SK-N-SH treated with all-trans-retinoic acid at 6 μM for 48 hours (cell line): Measurements from ENCODE around the gene PAX5.
"Not testable (repeated sequence)": the region's sequence is repeated elsewhere in the genome, so short reads cannot be mapped to it uniquely, and the experiment has no call there.

ENCODE experiments used
- ATAC-seq: fragments of 200-7000 bp; cut with Tn5 transposase; 3 replicates; pipeline ENCODE4 v1.9.1; 2020; ENCODE audit warnings: mild to moderate bottlenecking, moderate library complexity
- ARNTL ChIP-seq: fragments of 450-650 bp; formaldehyde crosslinking; IDR thresholded peaks from 2 replicates; pipeline ENCODE4 v1.5.0; 2020; ENCODE audit warnings: low read depth, mild to moderate bottlenecking, moderate library complexity, borderline replicate concordance
- BACH2 ChIP-seq: fragments of 250-450 bp; sonication (Bioruptor Pico); IDR thresholded peaks from 2 replicates; pipeline ENCODE4 v1.9.0; 2021; ENCODE audit warnings: mild to moderate bottlenecking, borderline replicate concordance
- CREB5 ChIP-seq: fragments of 250-450 bp; sonication (Bioruptor Pico); IDR thresholded peaks from 2 replicates; pipeline ENCODE4 v1.5.1; 2020; ENCODE audit warnings: low read depth, mild to moderate bottlenecking, moderate library complexity
- ESRRG ChIP-seq: fragments of 250-450 bp; sonication (Bioruptor Pico); IDR thresholded peaks from 2 replicates; pipeline ENCODE4 v1.6.1; 2021; ENCODE audit warnings: mild to moderate bottlenecking
- GLIS3 ChIP-seq: fragments of 250-450 bp; sonication (Bioruptor Pico); IDR thresholded peaks from 2 replicates; pipeline ENCODE4 v1.5.0; 2020; ENCODE audit warnings: mild to moderate bottlenecking, moderate library complexity
- ISL1 ChIP-seq: fragments of 250-450 bp; sonication (Bioruptor Pico); IDR thresholded peaks from 2 replicates; pipeline ENCODE4 v2.1.2; 2022; ENCODE audit warnings: mild to moderate bottlenecking, moderate library complexity
- OSR1 ChIP-seq: fragments of 250-450 bp; sonication (Bioruptor Pico); IDR thresholded peaks from 2 replicates; pipeline ENCODE4 v1.8.0; 2022; ENCODE audit warnings: moderate library complexity, mild to moderate bottlenecking, inconsistent platforms
- PATZ1 ChIP-seq: fragments of 250-450 bp; sonication (Bioruptor Pico); IDR thresholded peaks from 2 replicates; pipeline ENCODE4 v1.8.0; 2020; ENCODE audit warnings: mild to moderate bottlenecking, moderate library complexity, borderline replicate concordance
- RARB ChIP-seq: fragments of 250-450 bp; sonication (Bioruptor Pico); IDR thresholded peaks from 2 replicates; pipeline ENCODE4 v1.8.0; 2021; ENCODE audit warnings: mild to moderate bottlenecking, moderate library complexity
- SNAI2 ChIP-seq: fragments of 250-450 bp; sonication (Bioruptor Pico); IDR thresholded peaks from 2 replicates; pipeline ENCODE4 v1.5.0; 2020; ENCODE audit warnings: mild to moderate bottlenecking, moderate library complexity
- TOX ChIP-seq: fragments of 250-450 bp; sonication (Bioruptor Pico); IDR thresholded peaks from 2 replicates; pipeline ENCODE4 v1.8.0; 2021; ENCODE audit warnings: mild to moderate bottlenecking, moderate library complexity, borderline replicate concordance
- ZC3H10 ChIP-seq: fragments of 250-450 bp; sonication (Bioruptor Pico); IDR thresholded peaks from 2 replicates; pipeline ENCODE4 v1.5.1; 2021; ENCODE audit warnings: mild to moderate bottlenecking, moderate library complexity
- ZFP3 ChIP-seq: fragments of 250-450 bp; sonication (Bioruptor Pico); IDR thresholded peaks from 2 replicates; pipeline ENCODE4 v1.5.0; 2020; ENCODE audit warnings: mild to moderate bottlenecking, moderate library complexity
- ZFP30 ChIP-seq: fragments of 450-650 bp; formaldehyde crosslinking; IDR thresholded peaks from 2 replicates; pipeline ENCODE4 v1.5.0; 2022; ENCODE audit warnings: mild to moderate bottlenecking, moderate library complexity
- ZNF565 ChIP-seq: fragments of 450-650 bp; formaldehyde crosslinking; conservative IDR thresholded peaks from 2 replicates; pipeline ENCODE4 v1.5.0; 2020; ENCODE audit warnings: low read depth, mild to moderate bottlenecking, moderate library complexity
- ZNF70 ChIP-seq: fragments of 450-650 bp; formaldehyde crosslinking; IDR thresholded peaks from 2 replicates; pipeline ENCODE4 v1.5.0; 2020; ENCODE audit warnings: mild to moderate bottlenecking, moderate library complexity
- ZNF8 ChIP-seq: fragments of 450-650 bp; formaldehyde crosslinking; IDR thresholded peaks from 2 replicates; pipeline ENCODE4 v1.5.0; 2020; ENCODE audit warnings: mild to moderate bottlenecking, moderate library complexity
- TF ChIP-seq, protein P1 (sequence below): fragments of 250-450 bp; sonication (Bioruptor Pico); IDR thresholded peaks from 2 replicates; pipeline ENCODE4 v1.5.1; 2021; ENCODE audit warnings: mild to moderate bottlenecking, moderate library complexity
- TF ChIP-seq, protein P2 (sequence below): fragments of 250-450 bp; sonication (Bioruptor Pico); IDR thresholded peaks from 2 replicates; pipeline ENCODE4 v1.8.0; 2021; ENCODE audit warnings: low read depth, mild to moderate bottlenecking, moderate library complexity, borderline replicate concordance

PAX5 gene

DNA sequence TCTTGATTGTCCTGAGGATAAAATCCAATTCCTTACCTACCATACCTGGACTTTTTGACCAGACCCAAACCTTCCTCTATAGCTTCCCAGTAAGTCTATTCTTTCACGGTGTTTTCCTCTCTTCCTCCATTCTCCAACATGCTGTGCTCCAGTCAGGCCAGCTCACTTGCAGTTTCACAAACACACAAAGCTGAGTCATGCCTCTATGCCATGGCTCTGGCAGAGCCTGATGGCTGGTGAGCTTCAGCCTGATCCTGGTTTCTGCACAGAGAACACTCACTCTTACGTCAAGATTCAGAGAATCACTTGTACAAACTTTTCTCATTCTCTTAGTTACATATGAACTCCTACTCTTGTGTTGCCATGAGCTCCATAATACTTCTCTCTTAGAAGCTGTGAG is 27.7 kb upstream of the PAX5 start (continued):
- TF ChIP-seq, protein P1, sequence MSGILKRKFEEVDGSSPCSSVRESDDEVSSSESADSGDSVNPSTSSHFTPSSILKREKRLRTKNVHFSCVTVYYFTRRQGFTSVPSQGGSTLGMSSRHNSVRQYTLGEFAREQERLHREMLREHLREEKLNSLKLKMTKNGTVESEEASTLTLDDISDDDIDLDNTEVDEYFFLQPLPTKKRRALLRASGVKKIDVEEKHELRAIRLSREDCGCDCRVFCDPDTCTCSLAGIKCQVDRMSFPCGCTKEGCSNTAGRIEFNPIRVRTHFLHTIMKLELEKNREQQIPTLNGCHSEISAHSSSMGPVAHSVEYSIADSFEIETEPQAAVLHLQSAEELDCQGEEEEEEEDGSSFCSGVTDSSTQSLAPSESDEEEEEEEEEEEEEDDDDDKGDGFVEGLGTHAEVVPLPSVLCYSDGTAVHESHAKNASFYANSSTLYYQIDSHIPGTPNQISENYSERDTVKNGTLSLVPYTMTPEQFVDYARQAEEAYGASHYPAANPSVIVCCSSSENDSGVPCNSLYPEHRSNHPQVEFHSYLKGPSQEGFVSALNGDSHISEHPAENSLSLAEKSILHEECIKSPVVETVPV (CRISPR knock-in tag), result no peak

DNA sequence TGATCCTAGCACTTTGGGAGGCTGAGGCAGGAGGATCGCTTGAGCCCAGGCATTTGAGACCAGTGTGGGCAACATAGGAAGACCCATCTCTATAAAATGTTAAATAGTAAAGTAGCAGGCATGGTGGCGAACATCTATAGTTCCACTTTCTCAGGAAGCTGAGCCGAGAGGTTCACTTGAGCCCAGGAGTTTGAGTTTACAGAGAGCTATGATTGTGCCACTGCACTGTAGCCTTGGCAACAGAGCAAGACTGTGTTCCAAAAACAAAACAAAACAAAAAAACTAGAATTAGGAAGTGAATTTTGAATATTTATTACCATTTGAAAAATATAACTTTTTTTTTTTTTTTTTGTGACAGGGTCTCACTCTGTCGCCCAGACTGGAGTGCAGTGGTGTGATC is 26.8 kb upstream of the PAX5 start:
- ATAC-seq, result no peak
- TF ChIP-seq CREB5 (CRISPR knock-in tag) (no peak), PATZ1 (CRISPR knock-in tag) (no peak), ZFP3 (CRISPR knock-in tag) (no peak), ESRRG (CRISPR knock-in tag) (no peak), SNAI2 (CRISPR knock-in tag) (no peak), ZC3H10 (CRISPR knock-in tag) (no peak), TOX (CRISPR knock-in tag) (no peak)

- TF ChIP-seq ZFP3 (CRISPR knock-in tag) (no peak), ISL1 (CRISPR knock-in tag) (no peak), GLIS3 (CRISPR knock-in tag) (no peak), ZNF565 (no peak), SNAI2 (CRISPR knock-in tag) (no peak), RARB (CRISPR knock-in tag) (no peak), ZFP30 (CRISPR knock-in tag) (no peak), ZNF70 (no peak), BACH2 (CRISPR knock-in tag) (no peak), ZC3H10 (CRISPR knock-in tag) (no peak)
- TF ChIP-seq, protein P1 (CRISPR knock-in tag), result no peak
- TF ChIP-seq, all 23 proteins: peak for 0
- no peak for ATAC-seq
These were observed 22.2 kb upstream of the PAX5 start for GRCh38 chr9:37056046-37056920.

DNA sequence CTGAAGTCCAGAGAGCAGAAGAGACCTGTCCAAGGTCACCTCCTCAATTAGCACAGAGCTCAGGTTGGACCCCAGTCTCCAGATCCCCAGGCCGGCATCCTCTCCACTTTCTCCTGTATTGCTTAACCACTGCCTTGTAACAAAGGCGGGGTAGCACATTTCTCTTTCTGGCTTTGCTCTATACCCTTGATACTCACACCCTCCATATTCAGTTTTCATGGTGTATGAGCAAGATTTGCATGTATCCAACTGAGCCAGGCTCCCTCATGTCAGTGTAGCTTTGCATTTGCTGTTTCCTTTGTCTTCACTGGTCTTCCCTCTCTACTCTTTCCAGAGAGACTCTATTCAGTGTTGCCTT is 20.3 kb upstream of the PAX5 start:
- ATAC-seq, result not testable (repeated sequence)

DNA sequence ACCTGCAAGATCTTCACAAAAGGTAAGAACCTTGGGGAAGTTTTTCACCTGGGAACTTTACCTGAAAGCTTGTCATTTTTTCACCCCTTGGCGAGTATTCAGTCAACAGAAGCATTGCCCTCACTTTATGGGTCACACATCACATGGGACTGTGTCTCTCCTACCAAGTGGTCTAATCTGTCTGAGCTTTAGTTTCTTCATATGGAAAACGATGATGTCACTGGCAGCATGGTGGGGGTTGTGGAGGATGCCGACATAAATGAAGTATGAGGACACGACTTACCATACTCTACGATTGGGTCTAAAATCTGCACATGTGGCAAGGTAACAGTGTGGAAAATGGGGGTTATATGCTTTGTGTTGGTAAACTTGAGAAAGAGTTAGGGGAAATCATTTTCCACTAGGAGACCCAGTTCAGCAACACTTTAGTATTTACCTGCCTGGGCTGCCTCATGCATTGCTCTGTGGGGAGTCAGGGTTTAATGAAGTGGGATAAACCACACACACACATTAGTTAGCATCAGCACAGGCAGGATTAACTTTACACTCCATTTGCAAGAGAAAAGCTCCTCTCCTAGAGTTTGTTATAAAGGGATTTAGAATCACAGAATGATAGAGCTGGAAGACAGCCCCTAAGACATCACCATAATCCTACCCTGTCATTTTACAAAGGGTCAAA is 19.8 kb upstream of the PAX5 start:
- ATAC-seq, result no peak
- no peak for TF ChIP-seq ZC3H10 (CRISPR knock-in tag)
- no peak for TF ChIP-seq GLIS3 (CRISPR knock-in tag)
- no peak for TF ChIP-seq CREB5 (CRISPR knock-in tag)
- no peak for TF ChIP-seq ZNF8 (CRISPR knock-in tag)
- no peak for TF ChIP-seq ARNTL (CRISPR knock-in tag)
- TF ChIP-seq ISL1 (CRISPR knock-in tag), result no peak
- TF ChIP-seq, protein P2, sequence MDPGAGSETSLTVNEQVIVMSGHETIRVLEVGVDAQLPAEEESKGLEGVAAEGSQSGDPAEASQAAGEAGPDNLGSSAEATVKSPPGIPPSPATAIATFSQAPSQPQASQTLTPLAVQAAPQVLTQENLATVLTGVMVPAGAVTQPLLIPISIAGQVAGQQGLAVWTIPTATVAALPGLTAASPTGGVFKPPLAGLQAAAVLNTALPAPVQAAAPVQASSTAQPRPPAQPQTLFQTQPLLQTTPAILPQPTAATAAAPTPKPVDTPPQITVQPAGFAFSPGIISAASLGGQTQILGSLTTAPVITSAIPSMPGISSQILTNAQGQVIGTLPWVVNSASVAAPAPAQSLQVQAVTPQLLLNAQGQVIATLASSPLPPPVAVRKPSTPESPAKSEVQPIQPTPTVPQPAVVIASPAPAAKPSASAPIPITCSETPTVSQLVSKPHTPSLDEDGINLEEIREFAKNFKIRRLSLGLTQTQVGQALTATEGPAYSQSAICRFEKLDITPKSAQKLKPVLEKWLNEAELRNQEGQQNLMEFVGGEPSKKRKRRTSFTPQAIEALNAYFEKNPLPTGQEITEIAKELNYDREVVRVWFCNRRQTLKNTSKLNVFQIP (CRISPR knock-in tag), result no peak
- no peak for TF ChIP-seq OSR1 (CRISPR knock-in tag)
- TF ChIP-seq ESRRG (CRISPR knock-in tag), result no peak
- no peak for TF ChIP-seq ZFP3 (CRISPR knock-in tag)
- TF ChIP-seq, all 23 proteins: peak for 0
